HG03064 (cell line): ENCODE measurements around the gene TBC1D2.

Experiments
- ATAC-seq: cut with Tn5 transposase; IDR thresholded peaks from one replicate; pipeline ENCODE4 v1.9.1; 2021; ENCODE audit warnings: low read depth; ENCODE audit not compliant: unreplicated experiment

Gene TBC1D2

GRCh38 chr9:98192503-98193335, 62.7 kb downstream of the TBC1D2 start, which contains the start of gene CORO2A:
CORO2A (minus strand) TSS chr9:98192637; CDS start chr9:98157660, 34,977 bp downstream.
- ATAC-seq: no peak

- ATAC-seq: no peak
Measured at GRCh38 chr9:98191671-98192502, 63.6 kb downstream of the TBC1D2 start.

- no peak for ATAC-seq
Measured at GRCh38 chr9:98191181-98191608, 64.3 kb downstream of the TBC1D2 start.

GRCh38 chr9:98190757-98191105, 64.7 kb downstream of the TBC1D2 start:
- no peak for ATAC-seq

DNA sequence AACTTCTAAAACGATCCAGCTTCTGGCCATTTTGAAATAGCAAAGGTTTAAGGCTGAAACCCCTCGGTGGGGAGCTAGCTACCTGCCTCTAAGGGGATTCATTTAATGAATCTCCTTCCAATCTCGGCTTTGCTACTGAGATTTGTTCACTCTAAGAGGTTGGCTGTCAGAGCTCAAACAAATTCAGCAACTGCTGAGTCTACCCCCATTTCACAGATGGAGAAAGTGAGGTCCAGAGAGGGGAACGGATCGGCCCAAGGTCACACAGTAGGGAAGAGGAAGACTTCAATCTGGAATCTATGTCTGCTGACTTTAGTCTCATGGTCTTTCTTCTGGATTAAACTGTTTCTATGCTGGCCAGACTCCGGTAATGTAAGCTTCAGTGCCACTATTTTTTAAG, 66.0 kb downstream of the TBC1D2 start:
- ATAC-seq: no peak

GRCh38 chr9:98187926-98188325, 67.5 kb downstream of the TBC1D2 start:
- ATAC-seq: no peak

DNA sequence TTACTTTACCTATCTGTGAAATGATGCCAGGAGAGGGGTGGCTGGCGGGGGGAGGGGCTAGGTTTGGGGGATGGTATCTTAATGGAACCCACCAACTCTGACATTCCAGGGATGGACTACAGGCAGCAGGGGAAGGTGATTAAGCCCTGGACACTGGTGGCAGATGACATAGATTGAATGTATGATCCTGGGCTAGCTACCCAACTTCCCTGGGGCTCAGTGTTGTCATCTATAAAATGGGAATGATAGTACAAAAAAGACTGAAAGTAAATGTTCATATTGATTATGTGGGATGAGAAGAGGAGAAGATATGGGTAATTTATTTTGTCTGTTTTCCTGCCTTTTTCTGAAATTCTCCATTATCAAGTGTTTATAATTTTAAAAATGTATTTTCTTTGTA, 69.2 kb downstream of the TBC1D2 start:
- ATAC-seq: no peak

GRCh38 chr9:98185611-98186171, 69.8 kb downstream of the TBC1D2 start:
- no peak for ATAC-seq

- ATAC-seq: no peak
Measured at GRCh38 chr9:98185021-98185567, 70.4 kb downstream of the TBC1D2 start.

DNA sequence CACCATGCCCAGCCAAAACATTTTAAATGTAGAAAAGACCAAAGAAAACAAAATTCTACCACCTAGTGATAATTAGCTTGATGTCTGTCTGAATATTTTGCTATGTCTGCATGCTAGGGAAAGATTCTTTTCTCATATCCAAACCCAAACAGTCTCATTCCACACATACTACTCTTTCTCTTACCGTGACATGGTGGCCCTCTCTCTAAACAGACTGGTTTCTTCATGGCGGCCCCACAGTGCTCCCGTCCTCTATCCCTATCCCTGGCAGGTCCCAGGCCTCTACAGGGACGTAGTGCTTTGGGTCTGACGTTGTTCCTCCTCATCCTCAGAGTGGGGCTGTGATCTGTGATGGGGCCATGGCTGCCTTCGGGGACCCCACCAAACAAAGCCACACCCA, 71.1 kb downstream of the TBC1D2 start:
- no peak for ATAC-seq

- no peak for ATAC-seq
Measured at GRCh38 chr9:98182889-98183599, 72.4 kb downstream of the TBC1D2 start.

- ATAC-seq: no peak
Measured at GRCh38 chr9:98182069-98182820, 73.2 kb downstream of the TBC1D2 start.

GRCh38 chr9:98181746-98182068, 73.7 kb downstream of the TBC1D2 start:
- no peak for ATAC-seq

DNA sequence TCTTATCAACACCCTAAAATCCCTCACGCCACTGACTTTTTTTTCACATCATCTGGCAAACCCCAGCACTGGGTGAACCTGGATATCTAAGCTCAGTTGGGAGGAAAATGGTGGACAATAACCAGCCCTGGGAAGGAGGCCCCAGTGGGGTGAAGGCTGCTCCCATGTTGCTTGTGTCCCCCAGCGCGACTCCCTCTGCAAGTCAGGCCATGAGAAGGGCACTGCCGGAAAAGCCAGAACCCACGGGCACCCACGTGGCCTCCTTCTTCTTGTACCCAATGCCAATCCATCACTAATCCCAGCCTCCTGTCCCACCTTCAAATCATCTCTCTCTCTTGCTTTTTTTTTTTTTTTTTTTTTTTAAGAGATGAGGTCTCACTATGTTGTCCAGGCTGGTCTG, 74.5 kb downstream of the TBC1D2 start:
- ATAC-seq: no peak

DNA sequence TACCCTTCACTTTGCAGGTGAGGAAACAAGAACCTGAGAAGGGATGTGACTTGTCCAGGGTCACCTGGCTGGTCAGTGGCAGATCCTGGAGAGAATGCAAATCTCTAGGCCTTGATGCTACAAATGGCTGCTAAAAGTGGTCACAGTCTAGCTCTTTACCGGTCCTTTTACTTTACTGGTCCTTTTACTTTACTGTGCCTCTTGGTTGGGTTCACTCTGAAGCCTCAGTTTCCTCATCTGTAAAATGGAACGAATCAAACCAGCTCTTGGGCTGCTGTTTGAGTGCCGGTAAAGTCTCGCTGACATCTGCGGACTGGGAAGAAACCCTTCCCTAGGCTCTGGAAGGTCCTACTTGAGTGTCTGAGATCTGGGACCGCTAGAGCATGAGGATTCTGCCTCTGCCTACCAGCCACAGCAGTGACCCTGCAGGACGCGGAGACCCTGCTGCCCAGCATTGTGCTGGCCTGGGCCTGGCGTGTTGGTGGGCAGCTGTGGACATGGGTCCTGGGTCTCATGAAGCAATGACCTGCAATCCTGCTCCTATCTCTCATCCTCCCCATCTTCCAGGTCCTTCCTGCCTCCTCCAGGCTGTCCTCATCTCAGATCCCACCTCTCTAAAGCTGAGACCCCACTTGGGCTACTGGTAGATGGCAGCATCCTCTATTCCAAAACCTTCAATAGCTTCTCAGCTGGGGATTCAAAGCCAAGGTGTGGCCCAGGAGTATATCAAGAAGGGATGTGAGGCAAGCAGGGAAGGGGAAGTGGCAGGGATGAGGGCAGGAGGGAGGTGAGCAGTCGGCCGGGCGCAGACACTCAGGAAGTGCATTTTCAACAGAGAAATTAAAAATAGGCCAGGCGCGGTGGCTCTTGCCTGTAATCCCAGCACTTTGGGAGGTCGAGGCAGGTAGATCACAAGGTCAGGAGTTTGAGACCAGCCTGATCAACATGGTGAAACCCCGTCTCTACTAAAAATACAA, 76.3 kb downstream of the TBC1D2 start:
- no peak for ATAC-seq

DNA sequence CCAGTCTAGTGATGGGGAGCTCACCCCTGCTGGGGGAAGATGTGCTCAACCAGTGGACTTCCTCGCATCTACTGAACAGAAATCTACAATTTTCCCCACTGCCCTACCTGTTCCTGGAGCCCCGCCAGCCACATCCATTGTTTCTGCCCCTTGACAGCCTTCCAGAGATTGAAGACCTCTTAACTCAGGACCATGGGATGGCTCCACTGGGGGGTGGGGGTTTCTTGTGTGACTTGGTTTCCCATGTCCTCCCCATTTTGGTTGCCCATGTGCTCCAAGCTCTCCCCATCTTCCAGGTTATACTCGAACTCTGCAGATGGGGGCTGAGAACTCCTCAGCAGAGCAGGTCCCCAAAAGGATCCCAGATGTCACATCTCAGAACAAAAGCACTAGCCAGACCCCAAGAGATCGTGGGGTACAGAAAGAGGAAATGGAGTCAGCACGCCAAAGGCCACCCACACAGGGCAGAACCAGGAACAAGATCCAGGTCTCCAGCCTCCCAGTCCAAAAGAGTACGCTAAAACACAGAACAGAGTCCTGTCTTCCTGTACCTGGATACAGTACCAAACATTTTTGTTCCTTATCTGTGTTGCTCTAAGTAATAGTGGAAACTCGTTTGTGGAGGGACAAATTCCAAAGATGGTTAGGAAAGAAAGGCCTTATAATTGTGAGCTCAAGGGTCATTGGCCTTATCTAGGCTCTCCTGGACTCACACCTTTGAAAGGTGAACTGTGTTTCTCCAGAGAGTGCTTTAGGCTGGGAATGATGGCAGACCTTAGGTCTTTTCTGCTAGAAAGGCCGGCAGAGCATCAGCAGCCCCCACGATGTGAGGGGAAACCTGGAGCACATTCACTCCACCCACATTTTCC, 78.8 kb downstream of the TBC1D2 start:
- ATAC-seq: no peak

DNA sequence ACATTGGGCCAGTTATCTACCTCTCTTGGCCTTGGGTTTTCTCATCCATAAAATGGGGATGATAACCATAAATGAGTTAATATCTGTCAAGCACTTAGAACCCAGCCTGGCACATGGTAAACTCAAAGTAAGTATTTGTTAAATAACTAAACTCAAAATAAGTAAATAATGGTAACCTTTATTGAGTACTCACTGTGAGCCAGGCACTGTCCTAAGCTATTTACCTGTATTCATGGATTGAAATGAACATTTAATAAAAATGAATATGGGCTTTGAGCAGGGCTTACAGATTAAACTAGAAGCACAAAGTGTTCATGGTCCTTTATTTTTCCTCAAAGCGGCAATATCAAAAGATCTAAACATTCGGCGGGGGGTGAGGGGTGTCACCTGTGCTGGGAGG, 79.7 kb downstream of the TBC1D2 start:
- no peak for ATAC-seq

DNA sequence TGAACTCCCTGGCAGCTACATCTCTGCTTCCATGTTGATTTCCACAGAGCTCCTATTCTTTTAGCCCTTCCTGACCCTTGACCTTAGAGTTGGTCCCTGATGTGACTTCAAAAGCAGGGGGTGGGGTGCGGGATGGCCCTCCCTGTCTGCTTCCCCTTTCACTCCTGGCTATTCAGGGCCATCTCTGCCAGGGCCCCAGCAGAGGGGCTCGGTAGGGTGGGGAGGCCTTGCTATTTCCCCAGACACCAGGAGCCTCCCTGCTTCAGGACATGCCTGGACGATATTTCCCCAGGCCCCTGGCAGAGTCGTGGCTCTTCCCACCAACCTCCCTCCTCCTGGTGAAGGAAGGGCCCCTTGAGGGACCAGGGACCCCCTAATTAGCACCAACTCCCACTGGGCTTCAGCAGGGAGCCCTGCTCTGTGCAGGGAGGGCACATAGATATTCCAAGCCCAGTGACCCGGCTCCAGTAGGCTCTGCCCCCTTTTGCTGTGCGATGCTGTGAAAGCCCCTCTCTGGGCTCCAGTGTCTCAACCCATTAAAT, 80.3 kb downstream of the TBC1D2 start:
- ATAC-seq: no peak
